ENCODE results near the gene MYBBP1A. TPM values are rescaled to one million over a fixed set of nuclear protein-coding genes. Genes with fewer than 3 reads are reported as not detected.

Gene MYBBP1A
- total RNA-seq, 2 donors from 2014 or later: 28.1 to 41.6 TPM

GRCh38 chr17:4513113-4514032 is 41.8 kb downstream of the MYBBP1A start:
- intact Hi-C loops (cut with DNase I, micrococcal nuclease): no loop called here
- DNase-seq (no peak), ATAC-seq (no peak)

- ATAC-seq: no peak
- intact Hi-C loops (cut with DNase I, micrococcal nuclease): no loop called here
- DNase-seq: no peak
These were observed 42.8 kb downstream of the MYBBP1A start for GRCh38 chr17:4512156-4513112.

DNA sequence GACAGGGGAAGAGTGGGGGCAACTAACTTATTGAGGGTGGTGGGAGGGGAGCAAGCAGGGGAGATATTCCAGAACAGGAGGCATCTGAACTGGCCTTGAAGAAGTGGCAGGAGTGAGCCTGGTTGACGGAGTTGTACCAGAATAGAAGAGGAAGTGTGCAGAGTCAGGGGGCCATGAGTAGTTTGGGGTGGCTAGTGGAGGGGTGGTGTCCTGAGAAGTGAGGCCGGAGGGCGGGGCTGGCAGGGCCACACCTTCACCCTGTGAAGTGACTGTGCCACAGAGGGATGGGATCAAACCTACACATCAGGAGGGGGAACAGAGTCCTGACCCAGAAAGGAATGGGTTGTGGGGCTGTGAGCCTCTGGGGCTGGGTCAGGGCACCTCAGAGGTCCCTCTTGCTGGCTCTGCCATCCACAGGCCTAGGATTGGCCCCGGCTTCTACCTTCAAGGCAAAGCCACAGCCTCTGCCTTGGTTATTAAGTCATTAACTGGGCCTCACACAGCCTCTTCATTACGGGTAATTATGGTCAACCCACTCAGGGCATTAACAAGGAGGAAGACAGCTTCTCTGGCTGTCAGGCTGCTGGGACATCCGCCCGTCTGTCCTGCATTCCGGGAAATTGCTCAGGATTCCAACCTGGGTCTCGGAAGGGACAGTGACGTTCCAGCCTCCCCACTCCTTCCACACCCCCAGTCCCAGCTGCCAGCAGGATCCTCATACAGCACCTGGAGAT is 43.8 kb downstream of the MYBBP1A start:
- ATAC-seq (no peak), DNase-seq (no peak)
- intact Hi-C loops (cut with DNase I, micrococcal nuclease): no loop called here

DNA sequence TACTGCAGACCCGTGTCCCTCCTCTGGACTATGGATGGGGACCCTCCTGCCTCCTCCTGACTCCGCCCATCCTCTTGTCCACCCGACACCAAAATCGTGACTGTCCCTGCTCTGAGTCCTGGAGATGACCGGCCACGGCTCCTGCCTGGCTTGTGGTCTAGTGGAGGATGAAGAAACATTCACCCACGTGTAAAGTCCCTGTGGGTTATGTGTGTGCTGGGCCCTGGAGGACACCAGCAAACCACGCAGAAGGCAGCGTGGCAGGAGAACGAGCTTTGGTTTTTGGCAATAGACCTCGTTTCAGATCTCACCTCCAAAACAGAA is 44.6 kb downstream of the MYBBP1A start:
- DNase-seq (no peak), ATAC-seq (no peak)
- intact Hi-C loops (cut with DNase I, micrococcal nuclease): no loop called here

DNA sequence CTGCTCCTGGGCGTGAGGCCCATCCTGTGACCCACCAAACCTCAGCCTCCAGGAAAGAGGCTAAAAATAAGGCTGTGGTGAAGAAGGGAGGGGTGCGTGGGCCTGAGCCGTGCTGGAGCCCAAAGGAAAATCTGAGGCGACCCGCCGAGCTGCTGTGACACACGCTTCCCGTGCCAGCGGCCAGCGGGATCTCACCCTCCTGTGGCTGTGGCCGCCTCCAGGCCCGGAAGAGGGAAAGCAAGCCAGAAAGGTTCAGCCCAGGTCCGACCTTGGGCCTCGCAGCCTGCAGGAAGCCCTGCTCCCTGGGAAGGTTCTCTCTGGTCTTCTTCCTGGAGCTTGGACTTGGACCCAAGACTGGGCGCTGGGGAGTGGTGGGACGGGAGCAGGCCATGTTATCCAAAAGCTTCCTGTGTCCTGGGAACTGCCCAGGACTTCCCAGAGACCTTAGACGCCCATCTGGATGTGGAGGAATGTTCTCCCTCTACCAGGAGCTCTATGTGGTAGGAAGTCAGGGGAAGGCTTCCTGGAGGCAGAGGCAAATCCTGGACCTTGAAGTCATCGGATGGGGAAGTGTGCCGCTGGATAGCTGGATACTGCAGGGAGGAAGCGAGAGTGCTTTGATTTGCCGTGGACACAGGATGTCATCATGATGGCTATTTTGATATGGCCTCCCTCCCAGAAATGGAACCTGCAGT is 45.1 kb downstream of the MYBBP1A start:
- intact Hi-C loops (cut with DNase I, micrococcal nuclease): no loop called here
- no peak for ATAC-seq
- DNase-seq: no peak

DNA sequence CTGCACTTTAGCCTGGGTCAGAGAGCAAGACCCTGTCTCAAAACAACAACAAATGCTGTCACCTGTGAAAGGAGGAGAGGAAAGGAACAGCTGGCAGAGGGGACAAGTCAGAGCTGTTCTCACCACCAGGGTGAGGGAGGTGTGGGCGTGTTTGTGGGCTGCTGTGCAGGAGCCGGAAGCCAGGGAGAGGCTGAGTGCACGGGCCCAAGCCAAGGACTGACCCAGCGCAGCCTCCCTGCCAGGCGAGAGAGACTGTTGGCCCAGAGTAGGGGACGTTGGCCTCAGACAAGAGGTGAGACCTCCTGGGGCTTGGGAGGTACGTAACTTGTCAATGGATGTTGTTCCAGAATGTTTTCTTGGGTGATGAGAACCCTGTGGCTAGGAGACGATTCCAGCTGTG is 45.8 kb downstream of the MYBBP1A start:
- DNase-seq (no peak), ATAC-seq (peak; percentile 50)
- intact Hi-C loops (cut with DNase I, micrococcal nuclease): no loop called here

DNA sequence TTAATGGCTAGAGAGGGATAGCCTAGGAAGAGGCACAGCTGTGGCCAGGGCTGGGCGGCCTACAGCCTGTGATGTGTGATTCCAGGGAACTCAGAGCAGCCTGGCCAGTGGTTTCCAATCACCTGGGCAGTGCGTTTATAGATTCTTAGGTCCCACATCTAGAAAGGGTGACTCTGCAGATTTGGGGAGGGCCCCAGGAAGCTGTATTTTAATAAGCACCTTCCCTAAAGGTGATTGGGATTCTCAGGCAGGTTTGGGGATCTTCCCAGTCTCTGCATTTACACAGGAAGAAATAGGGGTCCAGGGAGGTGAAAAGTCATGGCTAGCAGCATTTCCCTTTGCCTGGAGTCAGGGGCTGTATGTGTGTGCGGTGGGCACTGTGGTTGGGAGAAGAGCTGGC is 47.0 kb downstream of the MYBBP1A start:
- intact Hi-C loops (cut with DNase I, micrococcal nuclease): no loop called here
- ATAC-seq (no peak), DNase-seq (no peak)

- DNase-seq: no peak
- ATAC-seq: no peak
- intact Hi-C loops (cut with DNase I, micrococcal nuclease): no loop called here
These were observed 47.6 kb downstream of the MYBBP1A start for GRCh38 chr17:4507361-4508111.

DNA sequence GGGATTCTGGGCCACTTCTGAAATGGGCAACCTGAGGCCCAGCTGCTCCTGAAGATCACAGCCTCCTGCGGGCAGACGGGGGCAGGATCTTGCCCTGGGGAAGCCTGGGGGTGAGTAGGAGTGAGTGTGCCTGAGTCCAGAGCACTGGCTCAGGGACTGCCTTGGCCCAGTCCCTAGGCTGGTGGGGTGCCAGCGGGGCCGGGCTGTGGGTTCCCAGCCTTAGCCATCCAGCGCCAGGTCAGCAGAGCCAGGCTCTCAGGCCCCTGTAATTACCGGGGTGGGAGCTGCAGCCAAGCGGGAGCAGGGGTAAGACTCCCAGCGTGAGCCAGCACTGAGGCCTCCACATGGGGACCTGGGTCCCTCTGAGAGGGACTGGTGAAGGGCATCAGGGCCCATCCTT is 48.3 kb downstream of the MYBBP1A start:
- intact Hi-C loops (cut with DNase I, micrococcal nuclease): no loop called here
- ATAC-seq: no peak
- DNase-seq: no peak

GRCh38 chr17:4506175-4506813 is 48.9 kb downstream of the MYBBP1A start:
- DNase-seq: no peak
- ATAC-seq: no peak
- intact Hi-C loops (cut with DNase I, micrococcal nuclease): no loop called here

- ATAC-seq: no peak
- DNase-seq: no peak
- intact Hi-C loops (cut with DNase I, micrococcal nuclease): no loop called here
These were observed 50.0 kb downstream of the MYBBP1A start for GRCh38 chr17:4505187-4505586.

DNA sequence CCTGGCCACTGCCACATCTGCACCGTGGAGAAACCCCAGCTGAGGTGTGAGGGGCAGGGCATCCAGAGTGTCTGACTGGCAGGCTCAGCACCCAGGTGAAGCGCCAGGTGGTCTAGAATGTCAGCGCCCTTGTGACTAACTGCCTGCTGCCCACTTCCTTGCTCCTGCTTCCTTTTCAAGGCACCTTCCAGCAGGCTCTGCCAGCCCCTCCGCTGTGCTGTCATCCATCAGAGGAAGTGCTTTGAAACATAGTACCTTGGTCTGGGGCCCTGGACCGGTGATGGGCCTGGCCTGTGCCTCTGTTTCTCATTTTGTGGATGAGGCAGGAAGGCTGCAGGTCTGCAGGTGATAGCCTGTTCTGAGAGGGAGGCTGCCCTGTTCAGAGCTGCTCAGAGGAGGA is 51.0 kb downstream of the MYBBP1A start:
- intact Hi-C loops (cut with DNase I, micrococcal nuclease): no loop called here
- ATAC-seq (no peak), DNase-seq (no peak)

GRCh38 chr17:4503283-4504025 is 51.7 kb downstream of the MYBBP1A start:
- DNase-seq (no peak), ATAC-seq (no peak)
- intact Hi-C loops (cut with DNase I, micrococcal nuclease): no loop called here

DNA sequence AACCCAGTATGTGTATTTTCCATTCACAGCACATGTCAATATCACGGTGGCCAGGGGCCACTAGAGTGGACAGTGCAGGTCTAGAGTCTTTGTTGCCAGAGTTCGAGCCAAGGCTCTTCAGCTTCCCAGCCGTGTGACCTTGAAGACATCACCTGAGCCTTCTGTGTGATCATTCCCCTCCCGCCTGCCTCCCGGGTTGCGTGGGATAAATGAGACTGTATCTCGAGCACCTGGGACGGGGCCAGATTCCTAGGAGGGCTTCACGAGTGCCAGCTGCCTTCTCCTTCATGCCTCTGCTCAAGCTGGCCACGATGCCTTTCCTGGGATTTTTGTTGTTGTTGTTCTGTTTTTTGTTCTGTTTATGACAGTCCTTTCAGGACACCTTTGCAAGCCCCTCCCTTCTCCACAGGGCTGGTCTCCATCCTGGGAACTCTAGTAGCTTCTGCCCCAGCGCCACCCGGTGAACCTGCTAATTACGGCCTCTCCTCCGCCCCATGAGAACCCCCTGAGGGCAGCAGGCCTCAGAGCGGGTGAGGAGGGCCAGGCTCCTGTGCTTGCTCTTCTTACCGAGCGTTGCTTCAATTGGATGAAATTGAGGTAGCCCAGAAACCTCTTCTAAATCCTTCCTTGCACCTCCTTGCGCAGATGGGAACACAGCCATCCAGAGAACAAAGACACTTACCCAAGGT is 52.6 kb downstream of the MYBBP1A start:
- ATAC-seq (no peak), DNase-seq (no peak)
- intact Hi-C loops (cut with DNase I, micrococcal nuclease): no loop called here

GRCh38 chr17:4501295-4501949 is 53.8 kb downstream of the MYBBP1A start:
- intact Hi-C loops (cut with DNase I, micrococcal nuclease): no loop called here
- no peak for DNase-seq
- no peak for ATAC-seq

DNA sequence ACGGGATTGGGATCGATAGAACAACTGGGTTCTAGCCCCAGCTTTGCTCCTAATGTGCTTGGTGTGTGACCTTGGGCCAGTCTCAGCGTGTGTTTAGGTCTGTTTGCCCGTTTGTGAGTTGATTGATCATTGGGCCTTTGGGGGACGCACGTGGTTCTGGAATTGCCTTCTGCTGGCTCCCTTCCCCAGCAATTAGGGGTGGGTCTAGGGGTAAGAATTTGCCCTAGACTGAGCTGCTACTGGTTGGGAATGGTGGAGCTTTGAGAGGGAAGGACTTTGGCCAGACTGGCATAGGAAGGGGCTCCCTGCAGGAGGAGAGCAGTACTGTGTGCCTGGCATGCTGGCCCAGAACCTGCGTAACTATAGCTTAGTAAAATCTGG is 55.0 kb downstream of the MYBBP1A start:
- ATAC-seq (no peak), DNase-seq (no peak)
- intact Hi-C loops (cut with DNase I, micrococcal nuclease): no loop called here

Measured in left colon (tissue), 2 donors.